A549 (cell line): ENCODE measurements around the gene FHAD1.

Experiments
- CHD2 ChIP-seq: fragments of 150-350 bp; IDR thresholded peaks from 2 replicates; pipeline ENCODE4 v1.6.1; 2014; ENCODE audit warnings: low read length; ENCODE audit not compliant: partially characterized antibody
- NR3C1 ChIP-seq: fragments of >200 bp; sonication (Bioruptor Twin); formaldehyde crosslinking; IDR thresholded peaks from 3 replicates; pipeline ENCODE4 v1.6.1; 2017
- SMC3 ChIP-seq: fragments of >200 bp; sonication (Bioruptor Twin); formaldehyde crosslinking; IDR thresholded peaks from 3 replicates; pipeline ENCODE4 v1.6.1; 2018; ENCODE audit warnings: inconsistent platforms
- TF ChIP-seq, protein P1 (sequence below): IDR thresholded peaks from 2 replicates; pipeline ENCODE4 v1.6.1; 2012
- TF ChIP-seq, protein P2 (sequence below): fragments of >200 bp; sonication (Bioruptor Twin); formaldehyde crosslinking; IDR thresholded peaks from 3 replicates; pipeline ENCODE4 v1.5.1; 2016

DNA sequence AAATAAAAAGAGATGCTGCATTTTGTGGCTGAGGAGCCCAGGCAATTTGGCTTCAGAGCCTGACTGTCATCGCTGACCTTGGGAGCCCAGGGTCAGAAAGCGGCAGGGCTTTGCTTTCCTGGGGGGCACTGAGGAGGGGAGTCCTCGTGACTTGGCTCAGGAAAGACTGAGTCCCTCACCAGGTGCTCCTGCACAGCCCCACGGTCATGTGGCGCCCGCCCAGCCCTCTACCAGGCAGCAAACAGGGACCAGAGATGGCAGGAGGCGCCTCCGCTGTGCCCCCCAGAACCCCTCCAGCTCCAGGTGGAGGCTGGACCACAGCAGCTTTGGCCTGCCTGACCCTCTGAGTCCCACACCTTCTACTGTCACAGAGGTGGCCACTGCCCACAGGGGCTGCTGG, 175.8 kb downstream of the FHAD1 start:
- TF ChIP-seq, protein P1, sequence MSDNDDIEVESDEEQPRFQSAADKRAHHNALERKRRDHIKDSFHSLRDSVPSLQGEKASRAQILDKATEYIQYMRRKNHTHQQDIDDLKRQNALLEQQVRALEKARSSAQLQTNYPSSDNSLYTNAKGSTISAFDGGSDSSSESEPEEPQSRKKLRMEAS: no peak
- TF ChIP-seq, protein P2, sequence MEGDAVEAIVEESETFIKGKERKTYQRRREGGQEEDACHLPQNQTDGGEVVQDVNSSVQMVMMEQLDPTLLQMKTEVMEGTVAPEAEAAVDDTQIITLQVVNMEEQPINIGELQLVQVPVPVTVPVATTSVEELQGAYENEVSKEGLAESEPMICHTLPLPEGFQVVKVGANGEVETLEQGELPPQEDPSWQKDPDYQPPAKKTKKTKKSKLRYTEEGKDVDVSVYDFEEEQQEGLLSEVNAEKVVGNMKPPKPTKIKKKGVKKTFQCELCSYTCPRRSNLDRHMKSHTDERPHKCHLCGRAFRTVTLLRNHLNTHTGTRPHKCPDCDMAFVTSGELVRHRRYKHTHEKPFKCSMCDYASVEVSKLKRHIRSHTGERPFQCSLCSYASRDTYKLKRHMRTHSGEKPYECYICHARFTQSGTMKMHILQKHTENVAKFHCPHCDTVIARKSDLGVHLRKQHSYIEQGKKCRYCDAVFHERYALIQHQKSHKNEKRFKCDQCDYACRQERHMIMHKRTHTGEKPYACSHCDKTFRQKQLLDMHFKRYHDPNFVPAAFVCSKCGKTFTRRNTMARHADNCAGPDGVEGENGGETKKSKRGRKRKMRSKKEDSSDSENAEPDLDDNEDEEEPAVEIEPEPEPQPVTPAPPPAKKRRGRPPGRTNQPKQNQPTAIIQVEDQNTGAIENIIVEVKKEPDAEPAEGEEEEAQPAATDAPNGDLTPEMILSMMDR: no peak
- TF ChIP-seq SMC3 (no peak), NR3C1 (no peak), CHD2 (no peak)
